ENCODE measurements around the gene DESI1. TPM values are rescaled to one million over a fixed set of nuclear protein-coding genes. Genes with fewer than 3 reads are reported as not detected.

DESI1 gene
- total and polyA plus RNA-seq, 2 of the 13 experiments (the other 11 are each of a cell fraction or from before 2014, with no cell fraction given) = 21.6 to 29.2 TPM

DNA sequence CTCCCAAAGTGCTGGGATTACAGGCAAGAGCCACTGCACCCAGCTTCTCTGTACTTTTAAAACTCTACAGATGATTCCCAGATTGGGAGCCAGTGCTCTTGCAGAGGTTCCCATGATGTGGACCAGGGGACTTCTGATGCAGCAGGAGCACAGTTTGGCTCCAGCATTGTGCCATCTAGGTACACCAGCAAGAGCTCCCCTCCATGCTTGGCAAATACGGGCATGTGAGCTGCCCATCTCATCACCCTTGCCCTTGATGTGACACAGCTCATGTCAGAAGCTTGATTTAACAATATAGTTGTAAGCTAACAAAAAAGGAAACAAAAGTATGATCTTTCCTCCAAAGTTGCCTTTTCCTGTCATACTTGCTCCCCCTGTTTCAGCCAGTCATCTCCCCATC lies 39.1 kb upstream of the DESI1 start:
- Histone ChIP-seq H3K79me2 (ENCODE audit: insufficient read depth, low read length) (no peaks in the 10 kb centered on the region), H2AFZ (ENCODE audit: low read length) (no peak overlapping the region), H3K36me3 (replicated peaks in 1 of 2; ENCODE audit: control insufficient read depth in 1 of 2, insufficient read depth in 2 of 2, low read length in 2 of 2) (peaks cover 39 to 81% of the 10 kb centered on the region in 2 experiments), H4K20me1 (ENCODE audit: insufficient read depth, low read length) (no peaks in the 10 kb centered on the region), H3K27me3 (ENCODE audit: control insufficient read depth in 1 of 2, insufficient read depth in 2 of 2, low read length in 2 of 2) (no peaks in the 10 kb centered on the region), H3K27ac (ENCODE audit: extremely low read length, insufficient read depth, low read length) (no peak overlapping the region), H3K4me1 (ENCODE audit: insufficient read depth, low read length) (peaks cover 2% of the 10 kb centered on the region), H3K4me3 (replicated peaks in 1 of 3; ENCODE audit: insufficient read depth in 1 of 3, low read depth in 2 of 3, low read length in 3 of 3) (no peak overlapping the region), H3K9me3 (ENCODE audit: low read length) (no peaks in the 10 kb centered on the region), H3K9ac (ENCODE audit: insufficient read depth, low read depth, low read length) (no peak overlapping the region), H3K4me2 (ENCODE audit: low read depth, low read length) (no peak overlapping the region)
- CTCF ChIA-PET (ENCODE audit: low intra/inter-chr PET ratio, low total read pairs) = no interaction called here
- FAIRE-seq (no peak), DNase-seq (ENCODE audit: low spot score) (no peak), ATAC-seq (no peak)
- intact Hi-C loops (cut with micrococcal nuclease; ENCODE audit: unreplicated experiment) (no loop called here), in situ Hi-C loops (cut with HindIII; ENCODE audit: extremely low pct_ligation_motif_present, low pct_unique_long_range_greater_than_20kb) (no loop called here)
- TF ChIP-seq ZNF207 (IDR thresholded peaks at IDR 0.05; ENCODE audit: borderline replicate concordance) (no peak), SRF (IDR thresholded peaks at IDR 0.05; ENCODE audit: low read depth, low read length) (no peak), ZSCAN25 (CRISPR knock-in tag; IDR thresholded peaks at IDR 0.05) (no peak), ESRRA (CRISPR knock-in tag; IDR thresholded peaks at IDR 0.05; ENCODE audit: low read depth) (no peak), ZNF274 (CRISPR knock-in tag; IDR thresholded peaks at IDR 0.05) (no peak), ZNF160 (CRISPR knock-in tag; IDR thresholded peaks at IDR 0.05) (no peak), BRD4 (CRISPR knock-in tag; IDR thresholded peaks at IDR 0.05) (no peak), ZSCAN20 (CRISPR knock-in tag; IDR thresholded peaks at IDR 0.05; ENCODE audit: borderline replicate concordance) (no peak), MXD4 (CRISPR knock-in tag; IDR thresholded peaks at IDR 0.05) (no peak), ZNF430 (CRISPR knock-in tag; IDR thresholded peaks at IDR 0.05) (no peak)
- TF ChIP-seq, protein P1, sequence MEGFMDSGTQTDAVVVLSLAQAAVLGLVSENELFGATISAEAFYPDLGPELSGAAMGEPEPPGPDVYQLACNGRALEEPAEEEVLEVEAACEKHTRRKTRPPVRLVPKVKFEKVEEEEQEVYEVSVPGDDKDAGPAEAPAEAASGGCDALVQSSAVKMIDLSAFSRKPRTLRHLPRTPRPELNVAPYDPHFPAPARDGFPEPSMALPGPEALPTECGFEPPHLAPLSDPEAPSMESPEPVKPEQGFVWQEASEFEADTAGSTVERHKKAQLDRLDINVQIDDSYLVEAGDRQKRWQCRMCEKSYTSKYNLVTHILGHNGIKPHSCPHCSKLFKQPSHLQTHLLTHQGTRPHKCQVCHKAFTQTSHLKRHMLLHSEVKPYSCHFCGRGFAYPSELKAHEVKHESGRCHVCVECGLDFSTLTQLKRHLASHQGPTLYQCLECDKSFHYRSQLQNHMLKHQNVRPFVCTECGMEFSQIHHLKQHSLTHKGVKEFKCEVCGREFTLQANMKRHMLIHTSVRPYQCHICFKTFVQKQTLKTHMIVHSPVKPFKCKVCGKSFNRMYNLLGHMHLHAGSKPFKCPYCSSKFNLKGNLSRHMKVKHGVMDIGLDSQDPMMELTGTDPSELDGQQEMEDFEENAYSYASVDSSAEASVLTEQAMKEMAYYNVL (CRISPR knock-in tag; IDR thresholded peaks at IDR 0.05; ENCODE audit: borderline replicate concordance) = no peak
- TF ChIP-seq, protein P2, sequence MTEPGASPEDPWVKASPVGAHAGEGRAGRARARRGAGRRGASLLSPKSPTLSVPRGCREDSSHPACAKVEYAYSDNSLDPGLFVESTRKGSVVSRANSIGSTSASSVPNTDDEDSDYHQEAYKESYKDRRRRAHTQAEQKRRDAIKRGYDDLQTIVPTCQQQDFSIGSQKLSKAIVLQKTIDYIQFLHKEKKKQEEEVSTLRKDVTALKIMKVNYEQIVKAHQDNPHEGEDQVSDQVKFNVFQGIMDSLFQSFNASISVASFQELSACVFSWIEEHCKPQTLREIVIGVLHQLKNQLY (CRISPR knock-in tag; IDR thresholded peaks at IDR 0.05) = no peak
- BruUV-seq (replicated peaks) = no TSS peak
- WGBS (ENCODE audit: low lambda C conversion rate) = 100% methylated on average over 1 of the region's 1 CpG
- POLR2A ChIA-PET = interaction anchor here (1.0 kb wide), 1 partner anchor 39 kb away, joined by 4 read pairs; the partner anchor contains the start of genes DESI1 and XRCC6

All from HepG2 (cell line).